B cell (primary cell): Measurements from ENCODE around the gene PEX7. TPM values are rescaled to one million over a fixed set of nuclear protein-coding genes. Genes with fewer than 3 reads are reported as not detected.

Experiments
- ATAC-seq: fragments of 200-7000 bp; cut with Tn5 transposase; one replicate; pipeline ENCODE4 v1.10.0; 2021; ENCODE audit warnings: low read depth, mild to moderate bottlenecking, moderate number of reproducible peaks, moderate library complexity
- CTCF ChIA-PET: fragments of 350-600 bp; sonication (Branson Sonifier 250); formaldehyde crosslinking; loops from one replicate; lab custom pipeline; 2021; ENCODE audit warnings: antibody characterized with exemption, inconsistent platforms; lab: Charles Lee
- POLR2A ChIA-PET: fragments of 350-600 bp; sonication (Branson Sonifier 250); formaldehyde crosslinking; loops from one replicate; lab custom pipeline; 2021; ENCODE audit warnings: antibody characterized with exemption; lab: Charles Lee
- DNase-seq: peaks from one replicate; pipeline ENCODE4 v3.0.0; 2013
- H2AFZ ChIP-seq: 2 replicates; pipeline ENCODE4 v1.6.1; 2012; ENCODE audit warnings: mild to moderate bottlenecking, low read depth, low read length; ENCODE audit not compliant: insufficient read depth, poor library complexity, severe bottlenecking
- H3K27ac ChIP-seq, 2 donors: 1 replicate in 1 of 2; 2 replicates in 1 of 2; pipeline ENCODE4 v1.5.1; 2012 to 2013; ENCODE audit warnings: low read length in 2 of 2, mild to moderate bottlenecking in 2 of 2, moderate library complexity in 1 of 2
- H3K27me3 ChIP-seq, 4 experiments: fragments of 200-600 bp in 1 of 4; sonication (generic) in 1 of 4; replicated peaks in 1 of 4; 1 replicate in 2 of 4; 2 replicates in 2 of 4; pipeline versions ENCODE4 v1.6.1 to v1.7.0; 2013 to 2016; ENCODE audit warnings: low read length in 3 of 4, mild to moderate bottlenecking in 2 of 4, mixed read lengths in 1 of 4, moderate library complexity in 1 of 4; ENCODE audit not compliant: insufficient read depth in 4 of 4, control insufficient read depth in 3 of 4; ENCODE audit errors: control extremely low read depth in 1 of 4
- H3K36me3 ChIP-seq, 2 experiments: replicated peaks in 1 of 2; 1 replicate in 1 of 2; 2 replicates in 1 of 2; pipeline versions ENCODE4 v1.6.1 to v1.7.1; 2013; ENCODE audit warnings: low read length in 1 of 2; ENCODE audit not compliant: insufficient read depth in 2 of 2, control insufficient read depth in 1 of 2; ENCODE audit errors: control extremely low read depth in 1 of 2, extremely low read depth in 1 of 2
- H3K4me1 ChIP-seq, 2 donors: fragments of 200-600 bp in 1 of 2; sonication (generic) in 1 of 2; 1 replicate in 1 of 2; 2 replicates in 1 of 2; pipeline versions ENCODE4 v1.5.1 to v1.6.1; 2013 to 2017; ENCODE audit warnings: low read length in 2 of 2; ENCODE audit not compliant: control insufficient read depth in 2 of 2, insufficient read depth in 2 of 2
- H3K4me2 ChIP-seq: replicated peaks from 2 replicates; pipeline ENCODE3; 2012; ENCODE audit warnings: mild to moderate bottlenecking, low read depth, low read length; ENCODE audit not compliant: poor library complexity, severe bottlenecking
- H3K4me3 ChIP-seq, 5 experiments: fragments of 200-600 bp in 1 of 5; sonication (generic) in 1 of 5; 1 replicate in 3 of 5; 2 replicates in 2 of 5; pipeline versions ENCODE4 v1.5.1 to v1.7.0; 2011 to 2016; ENCODE audit warnings: low read length in 4 of 5, mild to moderate bottlenecking in 4 of 5, low read depth in 2 of 5, control low read depth in 1 of 5, moderate library complexity in 1 of 5; ENCODE audit not compliant: insufficient read depth in 1 of 5; ENCODE audit errors: control extremely low read depth in 1 of 5, extremely low read depth in 1 of 5
- H3K79me2 ChIP-seq: fragments of 200-600 bp; sonication (generic); one replicate; pipeline ENCODE4 v1.6.0; 2016; ENCODE audit warnings: low read length; ENCODE audit not compliant: control insufficient read depth, insufficient read depth
- H3K9ac ChIP-seq: fragments of 200-600 bp; sonication (generic); 2 replicates; pipeline ENCODE4 v1.6.1; 2017; ENCODE audit warnings: mild to moderate bottlenecking, low read length, moderate library complexity
- H3K9me3 ChIP-seq, 3 donors: one replicate each; pipeline versions ENCODE4 v1.6.1 to v1.7.1; 2013; ENCODE audit warnings: low read length in 2 of 3; ENCODE audit not compliant: control insufficient read depth in 2 of 3, insufficient read depth in 1 of 3; ENCODE audit errors: control extremely low read depth in 1 of 3
- H4K20me1 ChIP-seq: 2 replicates; pipeline ENCODE4 v1.6.0; 2012; ENCODE audit warnings: mild to moderate bottlenecking, low read length; ENCODE audit not compliant: insufficient read depth, control insufficient read depth, poor library complexity, severe bottlenecking
- H3K27ac Mint-ChIP-seq: one replicate; pipeline ENCODE4 v1.8.0; 2021; ENCODE audit warnings: mixed read lengths
- H3K27me3 Mint-ChIP-seq: one replicate; pipeline ENCODE4 v1.8.0; 2021; ENCODE audit warnings: mixed read lengths
- H3K4me1 Mint-ChIP-seq: one replicate; pipeline ENCODE4 v1.8.0; 2021; ENCODE audit warnings: mixed read lengths
- H3K4me3 Mint-ChIP-seq: one replicate; pipeline ENCODE4 v1.8.0; 2021; ENCODE audit warnings: mixed read lengths
- H3K9me3 Mint-ChIP-seq: one replicate; pipeline ENCODE4 v1.8.0; 2022; ENCODE audit warnings: mixed read lengths; ENCODE audit not compliant: insufficient read depth
- EZH2 ChIP-seq: IDR thresholded peaks from 2 replicates; pipeline ENCODE4 v1.6.1; 2012; ENCODE audit warnings: borderline replicate concordance, low read depth, mild to moderate bottlenecking, moderate library complexity, low read length; ENCODE audit not compliant: insufficient read depth, poor library complexity, severe bottlenecking
- WGBS: methylation state at CpG from one replicate; pipeline ENCODE4 v1.1.5; 2013; ENCODE audit warnings: missing lambda C conversion rate; ENCODE audit not compliant: insufficient coverage; 5-methylcytosine and 5-hydroxymethylcytosine counted together
- intact Hi-C: fragments of 100-400 bp; cut with micrococcal nuclease; formaldehyde crosslinking; loops from one replicate; pipeline ENCODE4 v1.10.0; 2022
- polyA plus RNA-seq: library from polyadenylated mRNA; depleted of rRNA; stranded (reverse); fragments of >200 nt; gene quantifications from 2 replicates; pipeline ENCODE4 v1.2.3, GENCODE V29; 2012
- total RNA-seq, 2 donors: library from RNA; stranded (reverse); fragments of 120-200 nt in 1 of 2; gene quantifications; 1 replicate in 1 of 2; 2 replicates in 1 of 2; pipeline versions ENCODE4 v1.2.3 to v1.2.4, GENCODE V29; 2013 to 2022
- TF ChIP-seq, protein P1 (sequence below): fragments of 200-600 bp; IDR thresholded peaks from one replicate; pipeline ENCODE4 v1.8.0; 2022; ENCODE audit warnings: antibody characterized with exemption, mild to moderate bottlenecking

The PEX7 gene
- total and polyA plus RNA-seq, 2 donors (not counting 1 experiment from before 2014, with no cell fraction given), result 3.9 TPM

DNA sequence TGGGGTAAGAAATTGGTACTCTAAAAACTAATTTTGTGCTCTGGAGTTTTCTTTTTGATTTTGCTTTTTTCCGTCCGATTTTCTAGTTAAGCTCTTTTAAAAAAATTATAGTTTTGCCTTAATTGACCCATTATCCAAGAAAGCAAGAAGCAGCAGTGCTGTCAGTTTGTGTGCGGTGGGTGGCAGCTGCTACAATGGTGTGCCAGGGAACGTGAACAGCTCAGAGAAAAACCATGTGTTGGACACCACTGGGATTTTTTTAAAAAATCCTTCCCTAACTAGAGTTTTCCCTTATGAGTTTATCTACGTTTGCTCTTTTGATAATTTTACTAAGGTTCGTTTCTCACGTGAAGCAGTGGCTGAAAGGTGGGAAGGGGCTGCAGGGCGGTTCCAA, 38.1 kb upstream of the PEX7 start:
- peaks cover 5% of the 10 kb centered on the region for H4K20me1 ChIP-seq
- intact Hi-C loops, result loop anchor here (1.0 kb wide), 2 partner anchors 8 to 17 kb away; partner anchors contain the start of gene MAP3K5
- TF ChIP-seq EZH2, result no peak
- TF ChIP-seq, protein P1, sequence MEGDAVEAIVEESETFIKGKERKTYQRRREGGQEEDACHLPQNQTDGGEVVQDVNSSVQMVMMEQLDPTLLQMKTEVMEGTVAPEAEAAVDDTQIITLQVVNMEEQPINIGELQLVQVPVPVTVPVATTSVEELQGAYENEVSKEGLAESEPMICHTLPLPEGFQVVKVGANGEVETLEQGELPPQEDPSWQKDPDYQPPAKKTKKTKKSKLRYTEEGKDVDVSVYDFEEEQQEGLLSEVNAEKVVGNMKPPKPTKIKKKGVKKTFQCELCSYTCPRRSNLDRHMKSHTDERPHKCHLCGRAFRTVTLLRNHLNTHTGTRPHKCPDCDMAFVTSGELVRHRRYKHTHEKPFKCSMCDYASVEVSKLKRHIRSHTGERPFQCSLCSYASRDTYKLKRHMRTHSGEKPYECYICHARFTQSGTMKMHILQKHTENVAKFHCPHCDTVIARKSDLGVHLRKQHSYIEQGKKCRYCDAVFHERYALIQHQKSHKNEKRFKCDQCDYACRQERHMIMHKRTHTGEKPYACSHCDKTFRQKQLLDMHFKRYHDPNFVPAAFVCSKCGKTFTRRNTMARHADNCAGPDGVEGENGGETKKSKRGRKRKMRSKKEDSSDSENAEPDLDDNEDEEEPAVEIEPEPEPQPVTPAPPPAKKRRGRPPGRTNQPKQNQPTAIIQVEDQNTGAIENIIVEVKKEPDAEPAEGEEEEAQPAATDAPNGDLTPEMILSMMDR, result no peak
- peaks cover 64% of the 10 kb centered on the region in 2 donors for H3K4me1 ChIP-seq
- ChIA-PET POLR2A (interaction anchor here (1.0 kb wide), 2 partner anchors 20 to 21 kb away, joined by 4 to 5 read pairs; no protein-coding TSS in a partner anchor), CTCF (interaction anchor here (1.1 to 3.6 kb wide), 8 partner anchors 8 to 140 kb away, joined by 5 to 37 read pairs (median 7); partner anchors contain the start of gene MAP3K5)
- no CpG with 5 or more reads among the region's 8 CpGs for WGBS
- H3K27ac ChIP-seq, result peak overlapping the region; percentile 57 to 80
- peak overlapping the region; percentile 41 for H2AFZ ChIP-seq
- Mint-ChIP-seq H3K9me3 (peaks cover 3% of the 10 kb centered on the region), H3K27ac (peak overlapping the region; percentile 98), H3K4me3 (peak overlapping the region; percentile 98), H3K4me1 (peaks cover 80% of the 10 kb centered on the region), H3K27me3 (no peaks in the 10 kb centered on the region)
- peak overlapping the region; percentile 37 to 63 (median 58) for H3K4me3 ChIP-seq
- no peaks in the 10 kb centered on the region for H3K27me3 ChIP-seq
- ATAC-seq, result no peak
- H3K79me2 ChIP-seq, result peaks cover 96% of the 10 kb centered on the region
- H3K9ac ChIP-seq, result peak overlapping the region; percentile 62
- peaks cover 0 to 7% (median 3%) of the 10 kb centered on the region in 3 donors for H3K9me3 ChIP-seq
- no peak for DNase-seq
- peaks cover 0 to 3% of the 10 kb centered on the region in 2 experiments for H3K36me3 ChIP-seq
- H3K4me2 ChIP-seq, result peak overlapping the region; percentile 79
